GM18502 (cell line): ENCODE data around the gene NYAP1.
"Not testable (repeated sequence)": the region's sequence is repeated elsewhere in the genome, so short reads cannot be mapped to it uniquely, and the experiment has no call there.

Experiments
- ATAC-seq: cut with Tn5 transposase; IDR thresholded peaks from one replicate; pipeline ENCODE4 v1.9.1; 2021; ENCODE audit warnings: mild to moderate bottlenecking; ENCODE audit not compliant: unreplicated experiment, poor library complexity

The NYAP1 gene

DNA sequence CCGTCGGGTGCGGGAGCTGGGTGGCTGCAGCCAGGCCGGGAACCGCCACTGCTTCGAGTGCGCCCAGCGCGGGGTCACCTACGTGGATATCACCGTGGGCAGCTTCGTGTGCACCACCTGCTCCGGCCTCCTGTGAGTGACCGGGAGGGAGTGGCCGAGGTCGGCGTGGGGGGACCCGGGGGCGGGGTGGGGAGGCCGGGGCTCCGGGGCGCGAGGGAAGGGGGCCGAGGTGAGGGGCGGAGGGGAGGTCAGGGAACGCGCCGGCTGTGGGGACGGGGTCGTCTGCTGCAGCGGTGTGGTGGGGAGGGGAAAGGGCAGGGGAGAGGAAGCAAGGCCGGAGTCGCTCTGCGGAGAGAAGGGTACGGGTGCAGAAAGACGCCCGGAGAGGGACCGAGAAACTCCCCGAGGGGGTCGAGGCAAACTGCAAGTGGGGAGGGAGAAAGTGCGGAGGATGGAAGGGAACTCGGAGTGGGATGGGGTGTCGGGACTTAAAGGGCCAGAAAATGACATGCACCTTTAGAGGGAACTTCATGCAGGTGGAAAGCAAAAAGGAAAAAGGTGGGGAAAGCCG, 55.8 kb downstream of the NYAP1 start:
- ATAC-seq, result no peak

DNA sequence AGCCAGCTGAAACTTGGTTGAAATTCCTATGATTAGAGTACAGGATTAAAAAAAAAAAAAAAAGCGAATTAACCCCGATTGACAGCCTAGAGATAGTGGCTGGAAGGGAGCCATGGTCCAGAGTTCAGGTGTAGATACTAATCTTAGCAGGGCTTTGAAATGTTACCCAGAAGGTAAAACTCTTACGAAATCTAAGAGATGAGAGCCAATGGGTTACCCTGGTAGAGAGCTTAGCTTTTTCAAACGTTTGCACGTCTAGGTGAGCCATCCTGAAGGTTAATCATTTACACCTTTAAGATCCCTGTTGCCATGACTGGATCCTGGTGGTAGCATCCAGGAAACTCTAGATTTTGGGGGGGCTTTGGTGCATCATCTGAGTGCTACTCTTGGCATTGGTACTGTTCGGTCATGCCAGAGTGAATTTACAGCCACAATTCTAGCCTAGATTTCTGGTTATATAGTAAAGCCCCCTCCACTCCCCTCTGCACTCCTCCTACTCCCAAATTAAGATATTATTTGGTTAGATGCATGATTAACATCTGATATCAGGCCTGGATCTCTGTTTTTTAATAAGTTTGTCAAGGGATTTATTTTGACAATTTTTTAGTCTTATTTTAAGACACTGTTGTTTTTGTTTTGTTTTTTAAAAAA, 56.5 kb downstream of the NYAP1 start:
- no peak for ATAC-seq

DNA sequence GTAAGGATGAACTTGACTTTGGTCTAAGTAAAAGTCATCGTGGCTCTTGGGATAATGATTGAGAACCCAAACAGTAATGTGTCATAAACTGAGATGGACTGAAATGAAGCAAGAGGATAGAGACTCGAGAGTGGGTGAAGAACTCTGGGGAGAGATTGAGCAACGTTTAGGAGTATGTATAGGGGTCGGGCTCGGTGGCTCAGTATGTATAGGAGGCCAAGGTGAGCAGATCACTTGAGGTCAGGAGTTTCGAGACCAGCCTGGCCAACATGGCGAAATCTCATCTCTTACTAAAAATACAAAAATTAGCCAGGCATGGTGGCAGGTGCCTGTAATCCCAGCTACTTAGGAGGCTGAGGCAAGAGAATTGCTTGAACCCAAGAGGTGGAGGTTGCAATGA, 57.6 kb downstream of the NYAP1 start:
- ATAC-seq, result not testable (repeated sequence)

DNA sequence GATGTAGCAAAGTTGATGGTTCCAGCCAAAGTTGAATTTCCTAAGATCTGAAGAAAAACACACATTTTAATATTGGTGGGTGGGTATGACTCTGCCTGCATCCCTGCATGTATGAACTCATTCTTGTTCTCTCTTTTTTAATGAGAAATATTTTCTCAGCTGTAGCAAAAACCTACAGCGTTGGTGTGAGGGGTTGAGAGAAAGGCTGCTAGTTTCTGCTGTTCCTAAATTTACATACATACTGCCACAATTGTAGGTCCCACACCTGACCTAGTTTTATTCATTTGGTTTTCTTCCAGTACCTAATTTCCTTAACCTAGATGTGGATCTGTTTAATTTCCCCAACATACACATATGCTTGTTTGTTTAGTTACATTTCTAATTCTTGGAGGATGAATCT, 59.9 kb downstream of the NYAP1 start:
- no peak for ATAC-seq

DNA sequence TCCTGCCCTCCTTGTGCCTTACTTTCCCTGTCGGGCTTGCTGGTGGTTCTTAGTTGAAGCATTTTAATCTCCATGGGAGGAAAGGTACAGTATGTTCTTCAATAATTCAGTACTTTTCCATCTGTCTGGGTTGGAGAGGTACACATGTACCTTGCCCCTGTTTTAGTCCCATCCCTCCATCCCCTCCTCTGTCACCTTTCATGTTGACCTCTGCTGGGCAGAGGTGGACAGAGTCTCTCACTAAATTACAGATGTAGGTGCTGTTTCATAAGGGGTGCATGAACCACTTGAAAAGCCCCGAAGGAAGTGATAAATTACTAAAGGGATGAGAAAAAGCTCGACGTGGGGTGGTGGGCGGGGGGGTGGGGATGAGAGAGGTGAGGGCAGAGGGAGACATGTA, 60.7 kb downstream of the NYAP1 start:
- ATAC-seq, result no peak
